GM19324 (cell line): Measurements from ENCODE around the gene C1orf21.
A peak's percentile ranks its signal among the peaks of the same experiment; 100 is the strongest.

Experiments
- ATAC-seq: cut with Tn5 transposase; IDR thresholded peaks from one replicate; pipeline ENCODE4 v1.9.1; 2021; ENCODE audit warnings: mild to moderate bottlenecking, moderate library complexity; ENCODE audit not compliant: unreplicated experiment, low FRiP score

Gene C1orf21

DNA sequence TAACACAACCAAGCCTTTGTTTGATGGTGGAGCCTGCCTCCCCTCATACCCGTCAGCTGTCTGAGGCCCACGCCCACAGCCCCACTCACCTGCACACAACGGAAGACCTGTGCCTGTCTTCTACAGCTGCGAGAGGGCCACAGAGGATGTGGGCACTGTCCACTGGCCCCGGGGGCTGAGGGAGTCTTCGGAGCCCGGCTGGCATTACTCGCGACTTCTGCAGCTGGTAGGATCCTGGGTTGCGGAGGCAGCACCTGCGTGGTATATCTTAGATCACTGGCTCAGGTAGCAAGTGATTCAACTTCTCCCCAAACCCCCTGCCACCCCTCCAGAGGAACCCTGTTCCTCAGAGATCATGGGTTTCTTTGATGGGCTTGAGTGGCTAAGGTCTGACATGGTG lies 257.9 kb downstream of the C1orf21 start:
- no peak for ATAC-seq

DNA sequence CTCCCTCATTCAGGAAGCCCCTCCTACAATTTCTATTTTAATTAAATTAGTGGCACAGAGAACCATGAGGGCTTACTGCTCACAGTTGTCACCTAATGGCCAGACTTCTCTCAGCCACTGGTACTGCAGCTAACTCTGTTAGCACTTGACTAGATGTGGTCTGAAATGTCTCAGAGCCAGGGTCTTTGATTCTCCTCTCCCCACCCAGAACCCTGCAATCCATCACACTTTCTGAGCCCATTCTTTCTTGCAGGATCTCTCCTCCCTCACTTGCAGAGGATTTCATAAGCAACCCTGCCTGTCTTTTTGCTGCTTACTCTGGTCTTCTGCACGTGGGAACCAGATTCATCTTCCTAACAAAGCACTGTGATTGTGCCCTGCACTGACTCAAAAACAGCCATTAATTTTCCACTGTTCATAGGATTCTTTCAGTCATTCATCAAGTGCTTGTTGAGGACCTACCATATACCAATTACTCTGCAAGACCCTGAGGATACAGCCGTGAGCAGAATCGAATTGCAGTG lies 259.4 kb downstream of the C1orf21 start:
- no peak for ATAC-seq

DNA sequence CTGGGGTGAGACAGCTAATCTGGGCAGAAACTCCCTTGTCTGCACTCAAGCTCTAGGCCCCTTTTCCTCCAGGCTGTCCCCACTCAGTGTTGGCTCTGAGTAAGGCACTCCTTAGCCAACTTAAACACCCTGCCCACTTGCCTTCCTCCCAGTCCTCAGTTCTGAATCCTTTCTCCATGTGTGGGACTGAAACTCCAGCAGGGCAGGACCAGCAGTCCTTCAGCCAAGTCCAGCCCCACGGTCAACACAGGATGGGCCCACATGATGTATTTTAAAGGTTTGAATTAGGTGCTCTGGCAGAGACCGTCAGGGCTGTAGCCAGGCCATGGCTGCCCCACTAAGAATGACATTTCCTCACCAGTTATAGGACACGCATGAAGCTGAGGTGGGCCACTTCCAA lies 260.0 kb downstream of the C1orf21 start:
- ATAC-seq, result no peak

DNA sequence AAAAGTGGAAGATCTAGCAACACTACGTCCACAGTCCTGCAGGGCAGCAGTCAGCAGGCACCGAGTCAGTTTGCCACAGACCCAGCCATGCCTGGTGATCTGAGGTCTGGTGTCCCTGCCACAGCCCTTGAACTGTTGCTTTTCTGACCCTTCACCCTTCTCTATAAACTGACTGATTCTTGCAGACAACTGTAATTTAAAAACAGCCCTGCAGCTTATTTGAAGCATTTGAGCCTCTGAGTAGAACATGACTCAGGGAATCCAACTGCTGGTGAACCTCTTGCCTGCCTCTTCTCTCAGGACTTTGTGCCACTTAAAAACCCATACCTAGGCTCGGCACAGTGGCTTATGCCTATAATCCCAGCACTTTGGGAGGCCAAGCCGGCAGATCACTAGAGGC lies 260.6 kb downstream of the C1orf21 start:
- ATAC-seq, result no peak

DNA sequence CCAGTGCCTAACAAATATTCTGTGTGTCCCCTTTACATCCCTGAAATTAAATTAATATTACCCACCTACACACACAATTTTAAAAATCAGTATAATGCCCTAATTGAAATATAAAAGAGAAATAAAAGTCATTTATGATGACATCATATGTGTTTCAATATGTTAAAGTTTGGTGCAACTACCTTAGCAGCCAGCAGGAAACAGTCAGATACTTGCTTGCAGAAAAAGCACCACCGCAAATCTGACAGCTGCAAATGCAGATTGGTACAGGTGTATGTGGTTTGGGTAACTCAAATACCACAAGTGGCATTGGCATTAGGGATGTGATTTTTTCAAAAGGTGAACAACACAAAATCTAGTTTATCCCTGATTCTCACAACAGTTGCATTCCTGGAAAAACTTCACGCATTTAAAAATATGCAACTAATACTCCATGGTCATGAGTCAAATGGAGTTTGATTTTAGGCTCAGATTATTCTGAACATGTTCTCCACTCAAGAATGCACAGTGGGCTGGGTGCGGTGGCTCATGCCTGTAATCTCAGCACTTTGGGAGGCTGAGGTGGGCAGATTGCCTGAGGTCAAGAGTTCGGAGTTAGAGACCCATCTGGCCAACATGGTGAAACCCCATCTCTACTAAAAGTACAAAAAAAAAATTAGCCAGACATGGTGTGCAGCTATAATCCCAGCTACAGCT lies 261.5 kb downstream of the C1orf21 start:
- no peak for ATAC-seq

DNA sequence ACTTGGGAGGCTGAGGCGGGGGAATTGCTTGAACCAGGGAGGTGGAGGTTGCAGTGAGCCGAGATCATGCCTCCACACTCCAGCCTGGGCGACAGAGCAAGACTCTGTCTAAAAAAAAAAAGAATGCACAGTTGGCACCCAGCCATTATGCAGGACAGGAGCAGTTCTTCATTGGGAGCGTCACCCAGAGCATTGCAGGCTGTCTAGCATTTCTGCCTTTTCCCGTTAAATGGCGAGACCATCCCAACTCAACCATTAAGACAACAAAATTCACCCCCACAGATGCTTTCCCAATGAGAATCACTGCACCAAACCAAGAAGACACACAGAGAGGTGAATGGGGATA lies 262.0 kb downstream of the C1orf21 start:
- ATAC-seq, result no peak

DNA sequence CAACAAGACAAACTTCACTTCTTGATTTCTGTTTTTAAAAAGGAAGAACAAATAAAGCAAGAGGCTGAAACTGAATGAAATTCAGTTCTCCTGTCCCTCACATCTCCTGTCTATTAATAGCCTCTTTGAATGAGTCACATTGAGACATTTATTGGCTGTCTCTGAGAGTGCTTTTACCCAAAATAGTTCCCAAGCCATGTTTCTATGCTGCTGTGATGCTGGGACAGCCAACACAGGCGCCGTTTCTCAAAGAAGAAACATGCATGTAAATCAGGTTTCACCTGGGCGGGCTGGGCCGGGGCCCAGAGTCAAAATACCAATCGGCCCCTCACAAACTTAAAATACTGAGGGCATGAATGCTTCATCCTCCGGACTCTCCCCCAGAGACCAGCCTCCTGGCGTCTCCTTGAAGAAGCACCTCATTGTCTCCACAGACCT lies 262.6 kb downstream of the C1orf21 start:
- ATAC-seq, result peak; percentile 61

DNA sequence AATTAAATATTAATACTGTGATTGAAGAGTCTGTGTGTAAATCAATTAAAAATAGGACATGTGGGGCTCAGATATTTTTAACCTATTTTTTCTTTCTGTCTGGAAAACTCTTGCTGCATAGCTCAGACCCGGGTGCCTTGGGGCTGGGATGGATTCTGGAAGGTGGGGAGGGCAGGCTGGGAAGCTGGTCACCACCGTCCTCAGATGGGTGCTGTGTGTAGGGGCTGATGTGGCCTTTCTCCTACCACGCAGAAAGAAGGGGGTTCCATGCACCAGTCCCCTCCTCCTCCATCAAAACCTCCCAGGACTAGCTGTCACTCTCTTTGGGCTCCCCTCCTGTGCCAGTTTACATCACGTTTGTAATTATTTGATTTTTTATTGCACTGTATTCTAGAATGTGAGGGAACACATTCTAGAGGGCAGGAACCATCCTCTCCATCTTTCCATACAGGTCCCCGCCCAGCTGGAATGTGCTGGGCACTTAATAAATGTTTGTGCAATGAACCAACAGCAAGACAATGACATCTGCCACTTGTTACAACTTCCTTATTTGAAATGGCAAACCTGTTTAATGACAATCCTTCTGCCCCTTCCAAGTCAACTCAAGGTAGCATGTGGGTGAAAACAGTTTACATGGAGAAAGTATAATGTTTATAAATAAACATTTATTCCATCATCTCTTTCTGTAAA lies 263.5 kb downstream of the C1orf21 start:
- no peak for ATAC-seq

DNA sequence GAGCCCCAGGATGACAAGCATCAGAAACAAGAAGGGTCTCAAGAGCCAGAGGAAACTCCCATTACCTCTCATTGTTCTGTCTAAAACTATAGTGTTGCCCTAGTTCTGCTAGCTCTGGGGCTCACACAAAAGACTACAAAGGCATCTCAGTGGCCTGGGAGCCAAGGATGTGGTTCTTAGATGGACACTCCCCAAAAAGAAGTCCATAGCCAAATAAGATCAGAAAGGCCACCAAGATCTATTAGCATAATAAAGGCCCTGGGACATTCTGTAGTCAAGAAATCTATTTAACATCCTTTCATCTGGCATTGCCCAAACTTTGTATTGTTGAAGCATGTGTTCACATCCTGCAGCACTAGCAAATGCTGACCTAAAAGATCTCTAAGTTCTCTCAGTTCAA lies 268.4 kb downstream of the C1orf21 start:
- no peak for ATAC-seq

DNA sequence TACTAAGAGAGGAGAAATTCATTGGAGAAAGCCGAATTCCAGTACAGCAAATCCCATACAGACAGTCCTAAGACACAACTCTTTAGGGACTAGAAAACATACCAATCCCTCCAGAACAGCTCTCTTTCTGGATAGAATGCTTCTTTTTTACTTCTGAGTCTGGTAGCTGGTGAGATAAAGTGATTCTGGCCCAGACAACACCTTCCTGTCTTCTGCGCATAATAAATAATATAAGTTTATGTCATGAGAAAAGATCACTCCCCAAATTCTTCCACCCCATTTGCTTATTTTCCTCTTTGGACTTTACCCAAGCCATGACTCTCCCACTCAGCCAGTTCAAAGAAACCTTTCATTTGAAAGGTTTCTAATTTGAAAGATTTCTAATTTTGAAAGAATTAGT lies 269.4 kb downstream of the C1orf21 start:
- ATAC-seq, result no peak

DNA sequence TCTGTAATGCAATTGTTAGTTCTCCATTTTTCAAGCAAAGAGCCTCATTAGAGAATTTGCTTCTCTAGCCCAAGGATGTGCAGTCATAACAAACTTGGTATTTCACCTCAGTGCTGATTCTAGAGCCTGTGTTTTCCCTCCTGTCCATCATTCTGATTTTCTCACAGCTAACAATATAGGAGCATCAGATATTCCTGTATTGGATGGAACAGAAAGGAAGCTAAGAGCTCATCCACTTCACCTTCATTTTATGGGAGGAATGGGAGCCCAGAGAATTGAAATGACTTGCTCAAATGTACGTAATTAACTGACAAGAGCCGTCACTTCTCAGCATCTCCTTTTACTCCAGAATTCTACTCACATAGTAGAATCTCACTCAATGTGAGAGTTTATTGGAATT lies 271.2 kb downstream of the C1orf21 start:
- ATAC-seq, result no peak

DNA sequence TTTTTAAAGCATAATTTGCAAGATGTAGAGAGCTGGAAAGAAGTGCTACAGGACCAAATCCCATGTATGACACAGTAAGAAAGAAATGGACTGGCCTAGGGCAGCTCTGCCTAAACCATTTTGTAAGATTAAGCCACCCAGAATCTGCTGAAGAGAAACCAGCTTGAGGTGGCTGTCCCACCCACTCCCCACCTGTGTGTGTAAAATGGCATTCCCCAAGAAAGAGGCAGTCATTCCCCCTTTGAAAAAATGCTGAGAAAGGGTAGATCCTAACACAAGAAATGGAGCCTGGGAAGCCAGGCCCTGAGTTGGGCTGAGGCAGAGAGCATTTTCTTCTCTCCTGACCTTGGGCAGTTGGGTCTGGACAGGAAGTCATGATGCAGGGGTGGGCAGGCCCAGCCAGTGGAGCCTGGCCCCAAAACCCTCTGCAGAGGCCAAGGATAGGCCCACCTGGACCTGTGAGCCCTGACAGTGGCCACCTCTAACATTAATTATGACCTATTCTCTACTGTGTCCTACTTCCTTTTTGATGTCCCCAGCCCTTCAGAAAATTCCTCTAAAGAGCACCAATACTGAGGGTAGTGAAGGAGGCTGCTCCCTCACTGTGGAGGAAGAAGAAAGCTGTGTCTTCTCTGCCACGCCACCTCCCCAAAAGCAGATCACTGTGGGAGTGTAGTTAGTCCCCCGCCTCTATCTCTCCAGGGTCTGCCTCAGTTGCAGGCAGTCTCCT lies 273.8 kb downstream of the C1orf21 start:
- ATAC-seq, result no peak

DNA sequence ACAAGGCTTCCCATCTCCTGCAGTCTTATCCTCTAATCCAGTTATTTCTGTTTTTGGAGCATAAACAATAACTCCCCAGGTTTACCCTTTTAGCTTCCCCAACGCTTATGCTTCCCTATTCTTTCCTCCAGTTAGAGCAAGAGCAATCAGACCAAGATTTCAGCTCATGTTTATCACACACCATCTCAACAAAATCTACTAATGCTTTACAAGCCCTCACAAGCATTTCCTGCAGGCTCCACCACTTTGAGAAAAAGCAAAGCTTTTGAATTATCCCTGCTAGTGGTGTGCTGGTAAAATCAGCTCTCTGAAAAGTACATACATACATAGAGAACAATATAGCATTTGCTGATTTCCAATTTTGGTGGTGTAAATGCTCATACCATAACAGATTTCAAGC lies 275.0 kb downstream of the C1orf21 start:
- no peak for ATAC-seq

DNA sequence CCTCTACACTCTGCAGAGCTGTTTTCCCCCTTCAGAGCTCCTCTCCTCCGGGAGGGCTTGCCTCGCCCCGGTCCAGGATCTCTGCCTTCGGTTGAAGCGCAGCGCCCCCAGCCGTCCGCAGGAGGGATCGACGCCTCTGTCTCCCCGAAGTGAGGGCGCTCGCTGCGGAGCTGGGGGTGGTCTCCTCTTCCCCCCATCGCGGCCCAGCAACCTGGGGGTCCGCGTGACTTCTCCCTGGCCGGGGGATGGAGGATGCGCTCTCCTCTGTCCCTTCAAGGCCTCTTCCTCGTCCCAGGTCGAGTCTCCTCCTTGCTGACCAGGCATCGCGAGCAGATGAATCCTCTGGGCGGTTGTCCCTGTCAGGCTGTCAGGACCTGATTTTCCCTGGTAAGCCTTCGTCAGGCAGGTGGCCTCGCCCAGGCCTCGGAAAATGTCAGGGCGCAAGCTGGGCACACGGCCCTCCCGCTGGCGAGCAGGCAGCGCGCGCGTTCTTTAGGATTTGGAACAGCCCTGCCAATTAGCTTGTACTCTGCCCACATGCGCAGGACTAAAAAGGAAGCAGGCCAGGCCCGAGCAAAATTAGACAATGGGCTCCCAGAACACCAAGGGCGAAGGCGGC lies 277.3 kb downstream of the C1orf21 start:
- ATAC-seq, result no peak

DNA sequence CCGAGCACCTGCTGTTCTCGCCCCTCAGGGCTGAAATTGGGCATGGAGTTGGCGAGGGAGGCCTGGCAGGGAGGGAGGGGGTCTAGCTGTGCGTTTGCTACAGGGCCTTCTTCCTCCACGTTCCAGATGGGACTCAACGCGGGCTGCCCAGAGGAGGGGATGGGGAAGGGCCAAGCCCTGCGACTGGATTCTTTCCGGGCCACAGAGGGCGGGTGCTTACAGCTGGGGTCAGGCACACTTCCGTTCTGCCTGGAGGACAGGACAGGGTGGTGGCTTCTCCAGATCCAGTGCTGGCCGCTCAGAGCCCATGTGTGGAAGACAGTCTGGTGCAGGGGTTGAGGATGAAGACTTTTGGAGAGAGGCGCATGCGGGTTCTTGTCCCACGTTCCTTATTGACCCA lies 277.8 kb downstream of the C1orf21 start:
- ATAC-seq, result no peak

DNA sequence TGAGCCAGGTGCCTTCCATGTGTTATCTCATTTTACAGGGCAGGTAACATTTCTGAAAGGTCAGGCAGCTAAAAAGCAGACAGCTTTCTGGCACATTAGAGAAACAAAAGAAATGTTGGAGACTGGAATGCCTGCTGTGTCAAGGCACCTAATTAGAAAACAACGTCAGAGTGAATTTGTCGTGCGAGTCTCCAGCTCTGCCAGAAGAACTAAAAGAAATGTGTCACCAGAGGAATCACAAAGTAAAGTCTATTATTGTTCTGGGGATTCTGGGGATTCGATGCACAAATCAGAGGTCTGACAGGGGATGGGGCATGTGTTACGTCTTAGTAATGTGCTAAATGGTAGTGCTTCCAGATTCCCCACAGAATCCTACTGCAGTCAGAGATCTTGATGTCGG lies 278.5 kb downstream of the C1orf21 start:
- no peak for ATAC-seq

DNA sequence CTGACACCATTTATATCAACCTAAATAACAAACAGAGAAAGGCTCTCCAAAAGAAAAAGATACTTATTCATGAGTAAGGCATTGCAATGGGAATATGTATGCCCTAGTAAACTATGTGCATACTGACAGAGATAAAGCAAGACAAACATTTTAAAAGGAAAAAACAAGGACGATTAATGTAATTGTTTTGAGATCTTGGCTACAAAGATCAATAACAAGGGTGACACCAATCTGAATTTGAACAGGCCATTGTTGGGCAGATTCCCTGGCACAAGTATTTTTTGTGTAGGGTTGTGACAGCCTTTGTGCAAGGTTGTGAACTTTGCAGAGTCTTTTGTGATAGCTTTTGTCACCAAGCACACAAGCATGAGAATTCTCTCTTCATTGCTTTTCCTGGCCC lies 282.6 kb downstream of the C1orf21 start:
- ATAC-seq, result no peak

DNA sequence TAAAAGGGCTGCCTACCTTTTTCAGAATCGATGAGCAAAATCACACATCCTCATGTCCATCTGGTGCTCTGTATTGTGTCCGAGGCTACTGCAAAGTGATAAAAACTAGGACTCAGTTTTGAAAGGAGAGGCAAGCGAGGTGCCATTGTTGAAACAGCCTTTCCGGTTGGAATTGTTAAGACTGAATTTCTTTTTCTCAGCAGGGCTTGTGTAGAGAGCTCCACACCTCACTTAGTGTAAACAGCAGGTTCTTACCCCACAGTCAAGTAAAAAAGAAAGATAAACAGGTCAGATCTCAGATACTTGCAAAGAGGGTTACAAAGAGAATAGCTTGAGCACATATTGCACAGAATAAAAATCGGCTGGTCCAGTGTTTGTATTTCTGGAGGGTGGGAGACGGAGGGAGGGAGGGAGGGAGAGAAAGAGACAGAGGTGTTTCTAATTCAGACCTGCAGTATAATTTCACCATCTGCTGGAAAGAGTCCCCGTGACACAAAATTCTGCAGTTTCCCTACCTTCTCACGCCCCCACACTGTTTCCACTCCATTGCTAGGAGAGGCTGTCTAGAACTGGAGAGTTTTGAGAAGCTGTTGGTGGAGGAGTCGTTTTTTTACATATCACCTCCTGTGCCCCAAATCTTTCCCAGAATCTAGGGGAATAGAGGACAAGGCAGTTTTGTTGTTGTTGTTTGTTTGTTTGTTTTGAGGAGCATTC lies 285.3 kb downstream of the C1orf21 start:
- no peak for ATAC-seq

DNA sequence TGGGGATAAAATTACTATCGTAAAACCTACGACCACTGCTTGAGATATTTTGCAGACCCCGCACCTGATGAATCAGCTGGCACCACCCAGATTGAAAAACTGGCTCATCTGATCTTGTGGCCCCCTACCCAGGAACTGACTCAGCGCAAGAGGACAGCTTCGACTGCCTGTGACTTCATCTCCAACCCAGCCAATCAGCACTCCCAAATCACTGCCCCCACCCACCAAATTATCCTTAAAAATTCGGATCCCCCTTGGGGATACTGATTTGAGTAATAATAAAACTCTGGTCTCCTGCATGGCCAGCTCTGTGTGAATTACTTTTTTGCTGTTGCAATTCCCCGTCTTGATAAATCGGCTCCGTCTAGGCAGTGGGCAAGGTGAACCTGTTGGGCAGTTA lies 286.5 kb downstream of the C1orf21 start:
- ATAC-seq, result no peak

DNA sequence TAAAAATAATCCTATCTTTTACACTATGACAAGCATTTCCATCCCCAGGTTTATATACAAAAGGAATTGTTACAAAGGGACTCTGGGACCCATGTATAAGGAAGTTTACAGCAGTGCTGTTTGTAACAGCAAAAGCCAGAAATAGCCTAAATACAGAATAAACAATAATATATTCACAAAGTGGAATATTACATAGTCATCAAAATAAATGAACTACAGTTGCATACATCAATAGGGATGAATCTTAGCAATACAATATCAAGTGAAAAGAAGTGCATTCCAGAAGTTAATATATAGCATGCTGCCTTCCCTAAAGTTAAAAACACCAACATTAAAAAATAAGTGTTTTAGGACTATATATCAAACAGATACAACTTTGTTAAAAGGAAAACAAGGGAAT lies 290.5 kb downstream of the C1orf21 start:
- ATAC-seq, result no peak
